Activated T-helper 2 cell treated with anti-CD3 and anti-CD28 coated beads, Interferon-gamma antibody, Interleukin-2, Interleukin-4, amounts not matched to agents 10 μg/mL and 5 μg/mL and 100 μg/mL, durations not matched to agents 14 hours and 24 hours and 36 hours (primary cell): Measurements from ENCODE around the gene FHIP1A. TPM values are rescaled to one million over a fixed set of nuclear protein-coding genes. Genes with fewer than 3 reads are reported as not detected.
"Not testable (repeated sequence)": the region's sequence is repeated elsewhere in the genome, so short reads cannot be mapped to it uniquely, and the experiment has no call there.

Source experiments
- DNase-seq: peaks from one replicate; pipeline ENCODE4 v3.0.0; 2021; ENCODE audit warnings: low spot score
- H3K27ac Mint-ChIP-seq: one replicate; pipeline ENCODE4 v1.8.0; 2021; ENCODE audit warnings: mixed read lengths
- H3K27me3 Mint-ChIP-seq: one replicate; pipeline ENCODE4 v1.8.0; 2021; ENCODE audit warnings: low read depth, mixed read lengths
- H3K36me3 Mint-ChIP-seq: one replicate; pipeline ENCODE4 v1.8.0; 2021; ENCODE audit warnings: low read depth, mixed read lengths
- H3K4me1 Mint-ChIP-seq: one replicate; pipeline ENCODE4 v1.8.0; 2021; ENCODE audit warnings: low read depth, mixed read lengths
- H3K4me3 Mint-ChIP-seq: one replicate; pipeline ENCODE4 v1.8.0; 2021; ENCODE audit warnings: low read depth, mild to moderate bottlenecking, moderate library complexity, mixed read lengths
- H3K9me3 Mint-ChIP-seq: one replicate; pipeline ENCODE4 v1.8.0; 2021; ENCODE audit warnings: mixed read lengths
- intact Hi-C: fragments of 100-400 bp; cut with micrococcal nuclease; formaldehyde crosslinking; loops from one replicate; pipeline ENCODE4 v1.15.1; 2023
- total RNA-seq: library from RNA; stranded (reverse); gene quantifications from 2 replicates; pipeline ENCODE4 v1.2.3, GENCODE V29; 2022

The FHIP1A gene
- total RNA-seq, 1 donor from 2014 or later, result not detected

DNA sequence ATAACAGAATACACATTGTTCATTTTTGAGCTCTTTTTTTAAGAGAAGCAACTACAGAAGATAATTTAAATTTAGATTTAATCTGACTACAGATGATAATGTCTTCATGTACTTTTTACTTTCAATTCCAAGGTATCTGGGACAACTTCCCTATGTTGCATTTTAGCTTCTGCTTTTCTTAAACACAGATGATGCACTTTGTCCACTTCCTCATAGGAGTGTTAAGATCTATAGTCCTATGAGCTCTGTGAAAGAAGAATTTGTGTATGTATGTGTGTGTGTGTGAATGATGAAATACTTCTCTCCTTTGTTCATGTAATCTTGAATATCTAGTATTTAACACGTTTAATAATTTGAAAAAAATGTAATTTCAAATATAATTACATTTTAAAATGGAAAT, 5.3 kb upstream of the FHIP1A start:
- H3K27me3 Mint-ChIP-seq, result peaks cover 34% of the 10 kb centered on the region
- H3K27ac Mint-ChIP-seq, result no peak overlapping the region
- no peaks in the 10 kb centered on the region for H3K9me3 Mint-ChIP-seq
- DNase-seq, result no peak
- peaks cover 13% of the 10 kb centered on the region for H3K4me1 Mint-ChIP-seq
- no peak overlapping the region for H3K4me3 Mint-ChIP-seq
- intact Hi-C loops, result no loop called here
- no peaks in the 10 kb centered on the region for H3K36me3 Mint-ChIP-seq

DNA sequence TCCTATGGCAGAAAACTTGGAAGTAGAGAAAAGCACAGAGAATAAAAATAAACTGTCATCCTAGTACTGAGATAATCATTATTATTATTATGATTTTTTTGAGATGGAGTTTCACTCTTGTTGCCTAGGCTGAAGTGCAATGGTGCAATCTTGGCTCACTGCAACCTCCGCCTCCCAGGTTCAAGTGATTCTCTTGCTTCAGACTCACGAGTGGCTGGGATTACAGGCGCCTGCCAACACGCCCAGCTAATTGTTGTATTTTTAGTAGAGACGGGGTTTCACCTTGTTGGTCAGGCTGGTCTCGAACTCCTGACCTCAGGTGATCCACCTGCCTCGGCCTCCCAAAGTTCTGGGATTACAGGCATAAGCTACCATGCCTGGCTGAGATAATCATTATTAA, 4.2 kb upstream of the FHIP1A start:
- H3K36me3 Mint-ChIP-seq, intact Hi-C loops, H3K4me3 Mint-ChIP-seq, H3K27ac Mint-ChIP-seq, H3K9me3 Mint-ChIP-seq, DNase-seq: not testable (repeated sequence)
- Mint-ChIP-seq H3K4me1 (peaks cover 19% of the 10 kb centered on the region), H3K27me3 (peaks cover 39% of the 10 kb centered on the region)

DNA sequence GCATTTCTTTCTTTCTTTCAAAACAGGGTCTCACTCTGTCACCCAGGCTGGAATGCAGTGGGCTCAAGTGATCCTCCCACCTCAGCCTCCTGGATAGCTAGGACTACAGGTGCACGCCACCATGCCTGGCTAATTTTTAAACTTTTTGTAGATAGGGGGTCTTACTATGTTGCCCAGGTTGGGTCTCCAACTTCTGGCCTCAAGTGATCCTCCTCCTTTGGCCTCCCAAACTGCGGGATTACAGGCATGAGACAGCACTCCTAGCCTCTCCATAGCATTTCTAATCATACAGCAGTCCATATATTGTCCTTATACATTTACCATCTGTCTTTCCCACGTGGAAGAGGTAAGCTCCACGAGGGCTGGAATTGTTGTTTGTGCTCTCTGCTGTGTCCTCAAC, 2.0 kb upstream of the FHIP1A start:
- Mint-ChIP-seq H3K4me3 (no peak overlapping the region), H3K9me3 (no peaks in the 10 kb centered on the region), H3K36me3 (no peaks in the 10 kb centered on the region), H3K27ac (no peak overlapping the region), H3K27me3 (peaks cover 57% of the 10 kb centered on the region), H3K4me1 (peaks cover 19% of the 10 kb centered on the region)
- intact Hi-C loops, result no loop called here
- DNase-seq, result no peak

DNA sequence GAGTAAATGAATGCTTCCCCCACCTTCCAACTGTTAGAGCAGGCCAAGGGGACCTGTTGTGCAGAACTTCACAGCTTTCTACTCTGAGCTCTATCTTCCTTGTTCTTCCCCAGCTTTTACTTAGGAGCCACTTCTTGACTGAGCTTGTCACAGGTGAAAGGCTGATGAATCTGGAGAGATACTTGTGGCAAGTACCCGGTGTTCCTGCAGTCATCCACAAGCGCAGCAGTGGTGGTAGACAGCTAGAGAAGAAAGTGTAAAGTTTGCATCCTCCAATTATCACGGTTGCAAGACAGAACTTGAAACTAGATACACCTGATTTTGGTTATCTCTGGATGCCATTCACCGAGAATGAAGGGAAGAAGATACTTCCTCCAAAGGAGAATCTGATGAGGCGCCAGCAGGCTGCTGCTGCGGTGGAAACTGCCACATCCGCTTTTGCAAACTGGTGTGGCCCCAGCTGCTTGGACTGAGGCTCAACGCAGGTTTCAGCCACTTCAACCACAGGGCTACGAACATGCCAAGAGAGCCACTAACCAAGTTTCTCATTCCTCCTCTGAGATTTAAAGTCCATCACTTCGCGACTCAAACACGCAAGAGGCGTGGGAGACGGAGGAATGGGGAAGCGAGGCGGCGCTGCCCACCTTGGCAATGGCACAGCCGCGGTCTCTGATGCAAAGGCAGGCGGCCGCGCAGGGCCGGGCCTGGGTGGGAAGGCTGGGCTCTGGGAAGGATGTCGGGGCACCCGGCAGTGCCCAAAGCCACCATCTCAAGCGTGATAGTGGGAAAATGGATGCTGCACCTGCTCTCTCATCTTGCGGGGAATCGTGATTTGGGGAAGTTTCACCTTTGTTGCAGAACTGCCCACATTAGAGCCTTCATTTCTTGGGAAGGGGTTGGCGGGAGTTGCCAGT, 1.3 kb upstream of the FHIP1A start:
- no peak for DNase-seq
- peak overlapping the region; percentile 69 for H3K4me3 Mint-ChIP-seq
- no peak overlapping the region for H3K27ac Mint-ChIP-seq
- peaks cover 55% of the 10 kb centered on the region for H3K27me3 Mint-ChIP-seq
- H3K36me3 Mint-ChIP-seq, result no peaks in the 10 kb centered on the region
- H3K4me1 Mint-ChIP-seq, result peaks cover 19% of the 10 kb centered on the region
- no peaks in the 10 kb centered on the region for H3K9me3 Mint-ChIP-seq
- intact Hi-C loops, result no loop called here

DNA sequence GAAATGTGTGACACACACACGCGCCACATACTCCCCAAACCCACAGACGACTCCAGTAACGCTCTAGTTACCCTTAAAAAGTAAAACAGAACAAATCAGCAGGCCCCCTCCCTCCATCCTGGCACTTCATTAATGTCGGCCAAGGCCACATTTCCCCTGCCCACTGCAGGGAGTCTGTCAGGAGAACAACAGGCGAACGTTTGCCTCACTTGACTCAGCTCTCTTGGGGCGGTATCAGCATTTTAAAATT, 671 bp upstream of the FHIP1A start:
- no peak for DNase-seq
- Mint-ChIP-seq H3K27ac (no peak overlapping the region), H3K9me3 (no peaks in the 10 kb centered on the region), H3K27me3 (peaks cover 54% of the 10 kb centered on the region), H3K4me1 (peaks cover 19% of the 10 kb centered on the region), H3K4me3 (peak overlapping the region; percentile 69), H3K36me3 (no peaks in the 10 kb centered on the region)
- intact Hi-C loops, result no loop called here

DNA sequence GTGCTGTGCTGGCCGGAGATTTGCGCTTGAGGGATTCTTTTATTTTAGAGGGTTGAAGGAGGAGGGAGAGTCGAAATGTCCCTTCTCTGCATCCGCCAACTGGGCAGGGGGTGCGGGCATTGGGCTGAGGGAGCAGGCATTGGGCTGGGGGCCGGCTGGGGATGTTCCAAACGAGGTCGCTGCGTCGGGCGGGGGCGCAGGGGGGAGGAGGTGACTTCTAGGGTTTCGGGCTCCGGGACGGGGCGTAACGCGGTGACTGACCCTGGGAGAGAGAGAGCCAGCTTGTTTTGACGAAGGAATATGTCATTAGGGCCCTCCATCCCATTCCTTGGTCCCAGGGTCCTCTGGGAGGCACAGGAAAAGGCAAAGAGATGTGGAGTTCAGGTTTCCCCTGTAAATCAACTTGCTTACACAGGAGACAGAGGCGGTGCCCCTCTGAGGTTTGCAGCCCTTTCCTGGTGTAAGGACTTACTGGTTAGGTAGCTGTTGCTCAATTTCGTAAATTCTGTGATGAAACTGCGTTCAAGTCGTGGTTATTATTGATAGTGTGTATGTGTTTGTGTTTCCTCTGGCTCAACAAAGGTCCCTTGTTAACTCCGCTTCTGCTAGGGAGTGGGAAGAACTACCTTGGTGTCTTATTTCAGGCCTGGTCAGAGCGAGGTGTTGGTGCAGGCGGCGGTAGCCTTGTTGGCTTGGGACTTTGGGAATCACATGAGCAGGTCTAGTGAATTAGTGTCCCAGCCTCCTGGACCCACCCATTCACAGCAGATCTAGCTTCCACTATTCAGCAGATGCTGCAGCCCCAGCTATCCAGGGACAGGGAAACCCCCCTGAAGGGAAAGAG, 716 bp downstream of the FHIP1A start:
- Mint-ChIP-seq H3K9me3 (no peaks in the 10 kb centered on the region), H3K4me3 (peak overlapping the region; percentile 61), H3K27ac (no peak overlapping the region), H3K4me1 (peaks cover 19% of the 10 kb centered on the region), H3K27me3 (peaks cover 56% of the 10 kb centered on the region), H3K36me3 (no peaks in the 10 kb centered on the region)
- no peak for DNase-seq
- intact Hi-C loops, result no loop called here

DNA sequence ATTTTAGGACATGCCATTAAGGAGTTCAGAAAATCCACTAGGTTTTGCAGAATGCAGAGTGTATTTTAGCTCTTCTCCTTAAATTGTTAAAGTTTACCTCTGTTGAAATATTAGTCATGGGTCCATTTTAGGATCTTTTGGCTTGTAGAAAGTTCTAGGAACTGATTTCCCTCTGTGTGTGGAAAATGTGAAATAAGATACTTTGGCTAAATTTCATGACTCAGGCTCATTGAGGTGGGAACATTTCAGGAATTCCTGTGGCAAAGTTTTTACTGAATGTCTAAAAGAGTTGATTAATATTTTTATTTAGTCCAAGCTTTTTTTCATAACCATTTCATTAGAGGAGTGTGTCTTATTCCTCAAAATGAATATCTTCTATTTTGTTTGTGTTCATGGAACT, 7.0 kb downstream of the FHIP1A start:
- H3K27ac Mint-ChIP-seq, result no peak overlapping the region
- no peaks in the 10 kb centered on the region for H3K36me3 Mint-ChIP-seq
- intact Hi-C loops, result no loop called here
- no peak overlapping the region for H3K4me3 Mint-ChIP-seq
- H3K9me3 Mint-ChIP-seq, result peaks cover 3% of the 10 kb centered on the region
- no peaks in the 10 kb centered on the region for H3K4me1 Mint-ChIP-seq
- no peak for DNase-seq
- peaks cover 16% of the 10 kb centered on the region for H3K27me3 Mint-ChIP-seq

DNA sequence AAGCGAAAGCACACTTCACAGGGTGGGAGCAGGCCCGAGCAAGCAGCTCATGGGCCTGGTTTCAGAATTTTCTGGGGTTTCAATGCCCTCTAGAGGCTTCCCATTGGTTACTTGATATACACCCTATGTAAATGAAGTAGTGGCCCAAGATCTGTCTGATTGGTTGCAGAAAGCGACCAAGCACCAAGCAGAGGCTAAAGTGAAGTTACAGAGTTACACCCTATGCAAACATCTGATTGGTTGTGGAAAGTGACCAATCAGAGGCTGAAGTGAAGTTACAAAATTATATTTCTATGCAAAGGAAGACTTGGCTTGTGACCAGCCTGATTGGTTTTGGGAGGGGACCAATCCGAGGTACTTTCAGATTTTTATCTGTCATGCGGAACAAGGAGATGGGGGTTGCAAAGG, 8.2 kb downstream of the FHIP1A start:
- peaks cover 3% of the 10 kb centered on the region for H3K9me3 Mint-ChIP-seq
- no peak overlapping the region for H3K27ac Mint-ChIP-seq
- H3K4me3 Mint-ChIP-seq, result no peak overlapping the region
- no peaks in the 10 kb centered on the region for H3K36me3 Mint-ChIP-seq
- H3K27me3 Mint-ChIP-seq, result peaks cover 11% of the 10 kb centered on the region
- DNase-seq, result no peak
- intact Hi-C loops, result no loop called here
- H3K4me1 Mint-ChIP-seq, result no peaks in the 10 kb centered on the region

DNA sequence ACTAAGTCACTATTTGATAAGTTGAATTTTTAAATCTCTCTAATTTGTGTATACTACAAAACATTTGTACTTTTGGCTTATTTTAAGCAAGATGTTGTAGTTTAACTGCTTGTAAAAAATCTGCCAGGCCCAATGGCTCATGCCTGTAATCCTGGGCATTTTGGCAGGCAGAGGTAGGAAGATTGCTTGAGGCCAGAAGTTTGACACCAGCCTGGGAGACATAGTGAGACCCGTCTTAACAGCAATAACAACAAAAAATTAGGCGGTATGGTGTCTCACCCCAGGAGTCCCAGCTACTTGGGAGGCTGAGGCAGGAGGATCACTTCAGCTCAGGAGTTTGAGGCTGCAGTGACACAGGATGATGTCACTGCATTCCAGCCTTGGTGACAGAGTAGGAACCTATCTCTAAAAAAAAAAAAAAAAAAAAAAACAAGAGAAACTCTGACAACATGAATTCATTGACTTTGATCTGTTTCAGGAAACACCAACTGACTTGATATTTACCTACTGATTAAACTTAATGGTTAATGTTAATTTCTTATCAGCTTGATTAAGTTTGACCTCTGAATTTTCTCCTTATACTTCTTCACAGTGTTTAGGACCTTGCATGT, 8.9 kb downstream of the FHIP1A start:
- Mint-ChIP-seq H3K36me3 (no peaks in the 10 kb centered on the region), H3K9me3 (peaks cover 3% of the 10 kb centered on the region), H3K4me3 (no peak overlapping the region), H3K27me3 (peaks cover 11% of the 10 kb centered on the region), H3K27ac (no peak overlapping the region), H3K4me1 (no peaks in the 10 kb centered on the region)
- no peak for DNase-seq
- intact Hi-C loops, result no loop called here

DNA sequence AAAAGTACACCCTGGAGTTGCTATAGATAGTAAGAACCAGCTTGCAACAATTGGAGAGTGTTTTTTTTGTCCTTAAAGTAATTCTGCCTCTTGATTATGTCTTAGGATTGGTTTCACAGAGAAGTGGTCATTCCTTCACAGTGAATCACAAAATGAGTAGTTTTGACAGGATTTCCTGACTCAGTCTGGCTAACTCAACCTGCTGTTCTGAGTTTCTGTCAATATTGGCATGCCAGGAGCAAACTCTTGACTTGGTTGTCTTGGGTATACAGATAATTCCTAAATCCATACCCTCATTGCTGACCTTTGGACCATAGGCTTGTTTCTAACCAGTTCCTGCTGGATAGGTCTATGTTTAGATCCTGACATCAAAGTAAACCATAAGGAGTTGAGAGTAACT, 9.4 kb downstream of the FHIP1A start:
- Mint-ChIP-seq H3K27me3 (peaks cover 11% of the 10 kb centered on the region), H3K9me3 (peaks cover 3% of the 10 kb centered on the region), H3K36me3 (no peaks in the 10 kb centered on the region), H3K4me1 (no peaks in the 10 kb centered on the region), H3K4me3 (no peak overlapping the region), H3K27ac (no peak overlapping the region)
- no peak for DNase-seq
- intact Hi-C loops, result no loop called here

DNA sequence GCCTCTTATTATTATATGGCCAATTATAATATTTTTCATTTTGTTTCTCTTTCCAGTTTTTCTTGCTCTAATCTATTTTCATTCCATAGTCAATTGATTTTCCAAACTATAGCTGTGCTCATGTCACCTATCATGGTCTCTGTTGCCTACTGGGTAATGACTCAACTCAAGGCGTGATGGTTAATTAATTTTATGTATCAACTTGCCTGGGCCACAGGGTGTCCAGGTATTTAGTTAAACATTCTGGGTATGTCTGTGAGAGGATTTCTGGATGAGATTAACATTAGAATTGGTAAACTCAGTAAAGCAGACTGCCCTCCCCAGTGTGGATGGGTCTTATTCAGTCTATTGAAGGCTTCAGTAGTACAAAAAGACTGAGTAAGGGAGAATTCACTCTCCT, 9.9 kb downstream of the FHIP1A start:
- Mint-ChIP-seq H3K27me3 (peaks cover 14% of the 10 kb centered on the region), H3K9me3 (peaks cover 3% of the 10 kb centered on the region), H3K36me3 (no peaks in the 10 kb centered on the region), H3K27ac (no peak overlapping the region), H3K4me3 (no peak overlapping the region), H3K4me1 (no peaks in the 10 kb centered on the region)
- no peak for DNase-seq
- intact Hi-C loops, result no loop called here

DNA sequence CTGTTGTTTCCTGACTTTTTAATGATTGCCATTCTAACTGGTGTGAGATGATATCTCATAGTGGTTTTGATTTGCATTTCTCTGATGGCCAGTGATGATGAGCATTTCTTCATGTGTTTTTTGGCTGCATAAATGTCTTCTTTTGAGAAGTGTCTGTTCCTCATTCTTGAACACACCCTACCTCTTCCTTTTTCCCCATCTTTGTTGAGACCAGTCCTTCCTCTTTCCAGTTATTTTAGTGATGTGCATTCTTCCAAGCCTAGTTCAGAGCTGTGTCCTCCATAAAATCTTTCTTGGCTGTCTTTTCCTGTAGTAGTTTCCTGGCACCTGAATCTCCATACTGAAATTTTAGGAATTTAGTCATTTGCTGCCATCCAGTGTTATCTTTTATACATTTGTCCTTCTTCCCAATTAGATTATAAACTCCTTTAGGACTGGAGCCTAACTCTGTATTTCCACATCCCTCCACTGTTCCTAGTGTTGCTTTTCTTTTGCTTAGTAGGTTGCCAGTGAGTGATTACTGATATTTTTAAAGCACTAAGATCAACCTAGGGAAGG, 11.4 kb downstream of the FHIP1A start:
- Mint-ChIP-seq H3K36me3 (no peaks in the 10 kb centered on the region), H3K4me3 (no peak overlapping the region), H3K9me3 (peaks cover 3% of the 10 kb centered on the region), H3K4me1 (no peaks in the 10 kb centered on the region), H3K27ac (no peak overlapping the region), H3K27me3 (peaks cover 20% of the 10 kb centered on the region)
- DNase-seq, result no peak
- intact Hi-C loops, result no loop called here

DNA sequence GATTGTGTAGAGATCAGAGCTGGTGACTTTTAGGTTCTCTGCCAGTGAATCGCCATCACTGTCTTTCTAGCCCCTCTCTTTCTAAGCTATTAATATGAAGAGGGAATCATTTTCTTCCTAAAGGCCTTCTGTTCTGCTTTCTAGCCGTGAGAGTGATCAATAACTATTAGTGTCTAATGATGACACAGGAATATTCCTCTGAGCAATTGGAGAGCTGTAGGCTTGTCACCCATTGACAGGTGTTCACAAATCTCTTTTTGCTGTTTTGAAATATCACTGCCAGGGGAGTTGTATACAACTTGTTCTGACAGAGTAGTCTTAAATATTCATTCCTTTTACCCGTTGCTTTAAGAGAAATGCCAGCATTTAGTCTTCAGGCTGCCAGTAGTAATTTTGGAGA, 13.9 kb downstream of the FHIP1A start:
- no peaks in the 10 kb centered on the region for H3K36me3 Mint-ChIP-seq
- peaks cover 21% of the 10 kb centered on the region for H3K27me3 Mint-ChIP-seq
- no peaks in the 10 kb centered on the region for H3K4me1 Mint-ChIP-seq
- no peak overlapping the region for H3K4me3 Mint-ChIP-seq
- intact Hi-C loops, result no loop called here
- no peak for DNase-seq
- peaks cover 3% of the 10 kb centered on the region for H3K9me3 Mint-ChIP-seq
- H3K27ac Mint-ChIP-seq, result no peak overlapping the region
